Ammon's horn (tissue), 1 donor: Measurements from ENCODE around the gene RGS3.
"Not testable (repeated sequence)": the region's sequence is repeated elsewhere in the genome, so short reads cannot be mapped to it uniquely, and the experiment has no call there.

Experiments used
- DNase-seq: peaks from one replicate; pipeline ENCODE4 v3.0.0-alpha.2; 2016; ENCODE audit warnings: low spot score

The RGS3 gene

DNA sequence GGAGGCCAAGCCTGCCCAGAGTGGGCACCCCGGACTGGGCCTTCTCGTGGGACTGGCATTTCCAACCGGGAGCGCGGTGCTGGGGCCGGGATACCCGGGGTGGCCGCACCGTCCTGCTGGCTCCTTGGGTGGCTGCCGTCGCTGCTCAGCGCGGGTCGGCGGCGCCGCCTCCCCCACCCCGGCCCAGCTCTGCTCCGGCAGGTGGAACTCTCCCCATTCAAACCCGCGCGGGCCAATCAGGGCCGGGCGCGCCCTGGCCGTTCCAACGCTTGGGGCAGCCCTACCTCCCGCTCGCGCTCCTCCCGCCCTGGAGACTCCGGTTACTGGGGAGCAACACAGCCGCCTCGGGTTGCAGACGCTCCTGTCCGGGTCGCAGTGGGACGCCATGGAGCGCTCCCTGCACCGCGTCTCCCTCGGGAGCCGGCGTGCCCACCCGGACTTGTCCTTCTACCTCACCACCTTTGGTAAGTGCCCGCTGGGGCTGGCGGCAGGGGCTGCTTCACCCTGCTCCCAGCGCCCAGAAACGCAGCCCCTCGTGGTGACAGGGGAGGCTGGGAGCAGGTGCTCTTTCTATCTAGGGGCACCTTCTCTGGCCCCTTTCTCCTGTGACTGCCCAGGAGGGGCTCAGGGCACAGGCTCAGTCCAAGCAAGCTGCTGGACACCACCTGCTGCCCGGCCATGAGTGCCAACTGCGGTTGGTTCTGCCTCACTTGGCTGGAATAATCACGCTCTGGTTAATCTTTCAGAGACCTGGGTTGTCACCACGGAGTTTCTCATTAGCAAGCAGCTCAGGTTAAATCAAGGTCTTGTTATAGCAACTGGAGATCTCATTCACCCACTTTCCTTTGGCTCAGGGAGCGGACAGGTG is at the start of gene RGS3:
Gene RGS3 (plus strand): TSS at position 310 of the 868 bp plus-strand sequence. CDS start 76 bp downstream, at position 386.
- no peak for DNase-seq

DNA sequence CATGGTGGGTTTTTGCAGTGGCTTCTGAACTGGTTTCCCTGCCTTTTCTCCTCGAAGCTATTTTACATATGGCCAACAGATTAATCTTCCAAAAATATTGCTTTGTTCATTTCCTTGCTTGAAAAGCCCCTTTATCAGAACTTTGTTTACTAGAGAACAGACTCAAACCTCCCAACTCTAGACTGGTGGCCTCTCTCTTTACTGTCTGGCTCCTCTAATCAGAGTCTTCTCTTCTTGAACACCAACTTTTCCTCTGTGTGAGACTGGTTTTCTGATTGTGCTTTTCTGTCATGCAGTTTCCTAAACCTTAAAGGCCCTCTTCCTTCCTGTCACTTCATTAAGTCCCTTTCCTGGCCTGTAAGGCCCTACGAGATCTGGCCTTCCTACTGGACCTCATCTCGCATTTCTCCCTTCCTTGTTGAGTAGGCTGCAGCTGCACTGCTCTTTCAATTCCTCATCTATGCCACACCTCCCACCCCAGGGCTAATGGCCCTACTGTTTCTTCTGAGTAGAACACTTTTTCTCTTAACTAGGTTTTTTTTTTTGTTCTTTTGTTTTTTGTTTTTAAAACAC is 47.3 kb upstream of the RGS3 start:
- peak; percentile 48 for DNase-seq

- DNase-seq, result no peak
Measured at GRCh38 chr9:113417370-113417769, 46.2 kb upstream of the RGS3 start.

DNA sequence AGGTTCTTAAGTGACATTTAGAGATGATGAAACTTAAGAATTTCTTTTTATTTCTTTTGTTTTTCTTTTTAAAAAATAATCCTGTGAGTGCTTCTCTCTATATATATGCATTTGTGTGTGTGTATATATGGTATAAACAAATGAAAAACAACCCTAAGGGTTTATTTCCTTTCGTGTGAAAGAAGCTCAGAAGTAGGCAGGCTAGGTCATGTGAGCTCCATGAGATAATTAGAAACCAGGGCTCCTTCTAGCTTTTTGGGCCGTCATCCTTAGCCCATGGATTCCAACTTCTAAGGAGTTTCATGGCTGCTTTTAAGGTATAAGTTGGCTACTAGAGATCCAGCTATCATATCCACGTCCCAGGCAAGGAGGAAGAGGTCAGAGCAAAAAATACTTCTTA is 41.8 kb upstream of the RGS3 start:
- no peak for DNase-seq

DNA sequence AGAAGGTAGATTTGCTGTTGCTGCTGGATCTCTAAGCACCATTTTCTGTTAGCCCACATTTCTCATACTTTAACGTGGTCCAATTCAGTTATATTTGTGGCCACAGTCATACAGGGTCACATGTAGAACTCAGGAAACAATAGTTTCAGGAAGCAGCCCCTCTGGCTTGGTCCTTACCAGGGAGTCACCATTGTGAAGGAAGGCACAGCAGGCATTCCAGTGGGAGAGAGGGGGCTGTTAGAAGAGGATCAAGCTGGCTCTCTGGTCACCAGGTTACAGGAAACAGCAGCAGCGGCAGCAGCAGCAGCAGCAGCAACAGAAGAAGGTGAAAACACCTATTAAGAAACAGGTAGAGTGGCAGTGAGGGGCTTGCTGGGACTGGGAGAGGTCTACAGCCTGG is 38.5 kb upstream of the RGS3 start:
- no peak for DNase-seq

DNA sequence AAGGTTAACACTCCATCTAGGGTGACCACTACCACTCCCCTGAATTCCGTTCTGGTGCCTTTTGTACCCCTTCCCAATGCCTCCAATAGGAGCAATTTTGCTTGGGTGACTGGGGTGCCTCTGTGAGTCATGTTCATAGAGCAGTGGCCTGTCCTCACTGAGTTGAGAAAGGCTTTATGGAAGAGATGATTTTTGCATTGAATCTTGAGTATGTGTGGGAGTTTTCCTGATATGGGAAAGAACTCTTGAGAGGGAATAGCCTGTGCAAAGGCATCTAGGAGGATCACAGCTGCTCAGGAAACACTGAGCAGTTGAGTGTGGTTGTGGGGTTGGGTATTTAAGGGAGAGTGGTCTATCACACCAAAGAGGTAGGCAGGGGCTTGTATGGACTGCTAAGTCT is 36.8 kb upstream of the RGS3 start:
- DNase-seq, result no peak

- no peak for DNase-seq
Measured at GRCh38 chr9:113427629-113428028, 35.9 kb upstream of the RGS3 start.

- DNase-seq, result no peak
Measured at GRCh38 chr9:113428062-113428615, 35.4 kb upstream of the RGS3 start.

GRCh38 chr9:113431191-113431590 is 32.3 kb upstream of the RGS3 start:
- DNase-seq, result no peak

GRCh38 chr9:113436728-113437515 is 26.6 kb upstream of the RGS3 start:
- DNase-seq, result no peak

DNA sequence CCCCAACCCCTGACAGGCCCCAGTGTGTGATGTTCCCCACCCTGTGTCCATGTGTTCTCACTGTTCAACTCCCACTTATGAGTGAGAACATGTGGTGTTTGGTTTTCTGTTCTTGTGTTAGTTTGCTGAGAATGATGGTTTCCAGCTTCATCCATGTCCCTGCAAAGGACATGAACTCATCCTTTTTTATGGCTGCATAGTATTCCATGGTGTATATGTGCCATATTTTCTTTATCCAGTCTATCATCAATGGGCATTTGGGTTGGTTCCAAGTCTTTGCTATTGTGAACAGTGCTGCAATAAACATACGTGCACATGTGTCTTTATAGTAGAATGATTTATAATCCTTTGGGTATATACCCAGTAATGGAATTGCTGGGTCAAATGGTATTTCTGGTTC is 25.8 kb upstream of the RGS3 start:
- not testable (repeated sequence) for DNase-seq

DNA sequence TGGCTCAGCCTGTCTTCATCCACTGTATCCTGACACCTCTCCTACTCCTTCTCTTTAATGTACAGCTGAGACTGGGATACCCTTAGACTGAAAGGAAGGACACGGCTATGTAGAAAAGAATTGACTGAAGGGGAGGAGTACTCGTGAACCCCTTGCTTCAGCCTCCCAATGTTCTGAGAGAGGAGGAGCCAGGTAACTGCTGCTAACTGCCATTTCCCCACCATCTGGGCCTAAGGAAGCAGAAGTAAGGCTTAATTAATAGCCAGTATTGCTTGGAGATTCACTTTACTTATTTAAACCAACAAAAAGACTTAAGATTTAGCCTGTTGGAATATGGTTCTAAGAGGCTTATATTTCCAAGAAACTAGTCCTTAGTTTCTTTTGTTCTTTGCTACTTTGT is 18.8 kb upstream of the RGS3 start:
- DNase-seq, result no peak

GRCh38 chr9:113446323-113446740 is 17.2 kb upstream of the RGS3 start:
- DNase-seq, result peak; percentile 62

DNA sequence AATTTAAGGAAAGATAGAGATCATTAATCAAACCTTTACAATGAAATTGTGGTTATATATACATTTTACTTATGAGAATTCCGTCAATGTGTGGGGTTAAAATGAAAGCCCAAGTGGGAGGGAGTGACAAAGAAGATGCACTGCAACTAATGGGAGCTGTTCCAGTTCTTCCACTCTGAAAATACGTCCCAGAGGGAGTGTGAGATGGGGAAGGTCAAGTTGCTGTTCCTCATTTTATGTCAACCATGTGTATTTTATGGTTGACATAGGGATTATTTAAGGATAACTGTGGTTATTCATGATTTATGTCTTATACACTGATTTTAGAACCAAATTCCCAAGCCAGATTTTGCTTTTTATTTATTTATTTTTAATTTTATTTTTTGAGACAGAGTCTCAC is 14.2 kb upstream of the RGS3 start:
- no peak for DNase-seq

DNA sequence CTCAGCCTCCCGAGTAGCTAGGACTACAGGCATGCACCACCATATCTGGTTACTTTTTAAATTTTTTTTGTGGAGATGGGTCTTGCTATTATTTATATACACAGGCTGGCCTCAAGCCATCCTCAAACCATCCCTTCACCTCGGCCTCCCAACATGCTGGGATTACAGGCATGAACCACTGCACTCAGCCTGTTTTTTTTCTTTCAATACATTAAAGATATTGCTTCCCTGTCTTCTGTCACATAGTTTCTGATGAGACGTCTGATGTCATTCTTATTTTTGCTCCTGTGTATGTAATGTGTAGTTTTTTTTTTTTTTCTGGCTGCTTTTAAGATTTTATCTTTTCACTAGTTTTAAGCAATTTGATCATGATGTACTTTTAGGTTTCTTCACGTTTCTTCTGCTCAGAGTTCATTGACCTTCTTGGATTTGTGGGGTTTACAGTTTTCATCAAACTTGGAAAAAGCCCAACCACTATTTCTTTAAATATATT is 11.4 kb upstream of the RGS3 start:
- DNase-seq, result no peak

DNA sequence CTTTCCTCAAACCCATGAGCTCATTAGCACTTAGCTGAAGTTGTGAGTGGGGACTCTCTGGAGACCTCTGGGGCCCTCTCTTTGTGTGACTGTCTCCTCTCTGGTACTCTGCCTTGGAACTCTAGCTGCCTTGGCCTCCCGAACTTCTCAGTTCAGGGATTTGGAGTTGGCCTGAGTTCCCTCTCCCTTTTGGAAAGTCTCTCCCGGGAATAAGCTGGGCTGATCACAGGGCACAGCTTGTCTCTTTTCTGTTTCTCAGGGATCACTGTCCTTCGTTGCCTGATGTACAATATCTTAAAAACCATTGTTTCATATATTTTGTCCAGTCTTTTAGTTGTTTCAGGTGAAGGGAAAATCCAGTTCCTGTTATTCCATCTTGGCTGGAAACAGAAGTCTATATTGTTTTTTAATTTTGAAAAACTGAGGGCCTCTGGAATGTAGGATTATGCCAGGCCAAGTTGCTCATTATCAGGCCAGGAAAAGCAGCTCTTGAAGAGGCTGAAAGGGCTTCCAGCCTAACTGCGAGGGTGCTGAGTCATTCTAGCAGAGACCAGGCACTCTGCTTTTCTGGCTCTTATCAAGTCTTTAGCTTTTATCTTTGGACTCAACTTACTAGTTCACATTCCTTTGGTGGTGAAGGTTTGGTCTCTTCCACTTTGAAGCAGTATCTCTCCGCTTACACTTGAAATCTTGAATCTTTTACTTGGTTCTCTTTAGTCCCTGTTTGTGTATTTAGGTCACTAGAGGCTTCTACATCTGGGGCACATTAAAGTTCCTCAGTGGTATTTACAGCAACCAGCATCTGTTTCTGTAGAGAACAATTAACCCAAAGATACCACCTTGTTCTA is 8.4 kb upstream of the RGS3 start:
- no peak for DNase-seq

- DNase-seq, result no peak
Measured at GRCh38 chr9:113456235-113456634, 7.3 kb upstream of the RGS3 start.

DNA sequence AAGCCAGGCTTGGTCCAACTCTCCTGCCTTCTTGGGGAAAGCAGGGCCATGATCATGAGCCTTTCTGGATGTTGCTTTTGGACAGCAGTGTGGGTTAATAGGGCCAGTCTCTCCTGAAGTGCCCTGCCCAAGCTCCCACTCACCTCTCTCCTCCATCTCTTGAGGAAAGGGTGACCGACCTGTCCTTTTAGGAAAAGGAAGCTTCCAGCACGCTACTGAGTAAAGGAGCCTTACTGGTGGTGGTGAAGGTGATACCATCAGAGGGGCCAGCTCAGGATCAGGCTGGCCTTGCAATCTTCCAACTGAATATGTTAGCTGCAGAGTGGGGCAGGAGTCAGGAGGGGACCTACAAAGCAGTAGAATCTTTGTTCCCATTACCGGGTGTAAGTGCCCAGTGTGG is 2.2 kb upstream of the RGS3 start:
- no peak for DNase-seq

- no peak for DNase-seq
Measured at GRCh38 chr9:113461943-113462342, 1.6 kb upstream of the RGS3 start.

GRCh38 chr9:113462781-113463286 is 693 bp upstream of the RGS3 start:
- DNase-seq, result no peak

GRCh38 chr9:113464286-113464660 is 746 bp downstream of the RGS3 start:
- DNase-seq, result no peak
